HG02885 (cell line): Measurements from ENCODE around the gene CHRNA4.
"Not testable (repeated sequence)": the region's sequence is repeated elsewhere in the genome, so short reads cannot be mapped to it uniquely, and the experiment has no call there.

Experiments
- ATAC-seq: cut with Tn5 transposase; IDR thresholded peaks from one replicate; pipeline ENCODE4 v1.9.1; 2021; ENCODE audit warnings: mild to moderate bottlenecking; ENCODE audit not compliant: unreplicated experiment, poor library complexity

CHRNA4 gene

DNA sequence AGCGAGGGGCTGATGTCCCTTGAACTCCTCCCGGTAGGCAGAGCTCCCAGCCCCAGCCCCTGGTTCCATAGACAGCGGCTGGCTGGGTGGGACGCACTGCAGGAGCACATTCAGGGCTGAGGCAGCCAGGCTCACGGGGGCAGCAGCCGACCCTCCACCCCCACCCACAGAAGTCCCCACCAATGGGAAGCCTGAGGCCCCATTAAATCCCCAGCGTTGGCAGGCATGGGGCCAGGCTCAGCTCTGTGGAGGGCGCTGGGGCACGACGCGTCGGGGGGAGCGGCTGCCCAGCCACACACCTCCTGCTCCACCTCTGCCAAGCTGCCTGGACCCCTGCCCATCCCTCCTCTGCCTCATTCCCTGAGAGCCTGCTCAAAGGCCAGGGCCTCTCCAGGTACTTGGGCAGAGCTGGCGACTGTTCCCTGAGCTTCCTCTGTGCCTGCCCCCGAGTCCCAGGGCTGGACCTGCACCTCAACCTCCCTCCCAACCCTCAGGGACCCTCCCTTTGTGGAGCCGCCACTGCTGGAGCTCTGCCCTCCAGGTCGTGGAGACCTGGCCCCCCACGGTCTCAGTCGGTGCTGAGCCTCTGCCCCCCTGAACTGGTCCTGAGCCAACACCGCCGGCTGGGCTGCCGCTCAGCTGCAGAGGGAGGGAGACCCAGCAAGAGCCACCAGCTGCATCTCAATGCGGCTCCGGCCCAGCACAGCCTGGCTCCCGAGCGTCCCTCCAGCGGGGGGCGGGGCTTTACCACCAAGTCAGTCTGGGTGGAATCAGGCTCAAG, 9.1 kb downstream of the CHRNA4 start:
- ATAC-seq: no peak

DNA sequence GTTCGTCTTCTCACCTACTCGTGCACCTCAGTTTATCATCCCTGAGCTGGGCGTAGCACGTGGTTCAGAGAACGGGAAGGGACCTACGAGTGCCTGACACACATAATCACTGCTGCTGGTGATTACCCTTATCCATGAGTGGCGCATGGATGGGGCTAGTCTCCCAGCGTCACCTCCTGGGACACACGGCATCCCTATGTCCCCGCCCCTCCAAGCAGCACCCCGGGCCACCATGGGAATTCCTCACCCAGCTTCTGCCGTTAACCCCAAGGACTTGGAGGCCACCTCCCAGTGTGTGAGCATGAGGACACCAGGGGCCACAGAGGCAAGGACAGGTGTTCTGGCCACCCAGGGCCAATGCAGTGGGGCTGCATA, 9.8 kb downstream of the CHRNA4 start:
- no peak for ATAC-seq

DNA sequence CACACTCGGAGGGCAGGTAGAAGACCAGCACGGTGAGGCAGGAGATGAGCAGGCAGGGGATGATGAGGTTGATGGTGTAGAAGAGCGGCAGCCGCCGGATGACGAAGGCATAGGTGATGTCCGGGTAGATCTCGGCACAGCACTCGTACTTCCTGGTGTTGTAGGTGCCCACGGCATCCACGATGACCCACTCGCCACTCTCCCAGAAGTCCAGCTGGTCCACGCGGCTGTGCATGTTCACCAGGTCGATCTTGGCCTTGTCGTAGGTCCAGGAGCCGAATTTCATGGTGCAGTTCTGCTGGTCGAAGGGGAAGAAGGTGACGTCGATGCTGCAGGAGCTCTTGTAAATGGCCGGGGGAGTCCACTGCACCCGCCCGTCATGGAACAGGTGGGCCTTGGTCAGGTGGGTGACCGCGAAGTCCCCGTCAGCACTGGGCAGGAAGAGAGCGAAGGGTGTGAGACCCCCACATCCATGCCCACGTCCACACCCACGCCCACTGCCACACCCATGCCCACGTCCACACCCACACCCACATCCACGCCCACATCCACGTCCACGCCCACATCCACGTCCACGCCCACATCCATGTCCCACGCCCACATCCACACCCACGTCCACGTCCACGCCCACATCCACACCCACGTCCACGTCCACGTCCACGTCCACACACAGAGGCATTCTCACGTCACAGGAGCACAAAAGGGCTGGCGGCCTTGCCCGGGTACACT, 10.4 kb downstream of the CHRNA4 start:
- ATAC-seq: no peak

DNA sequence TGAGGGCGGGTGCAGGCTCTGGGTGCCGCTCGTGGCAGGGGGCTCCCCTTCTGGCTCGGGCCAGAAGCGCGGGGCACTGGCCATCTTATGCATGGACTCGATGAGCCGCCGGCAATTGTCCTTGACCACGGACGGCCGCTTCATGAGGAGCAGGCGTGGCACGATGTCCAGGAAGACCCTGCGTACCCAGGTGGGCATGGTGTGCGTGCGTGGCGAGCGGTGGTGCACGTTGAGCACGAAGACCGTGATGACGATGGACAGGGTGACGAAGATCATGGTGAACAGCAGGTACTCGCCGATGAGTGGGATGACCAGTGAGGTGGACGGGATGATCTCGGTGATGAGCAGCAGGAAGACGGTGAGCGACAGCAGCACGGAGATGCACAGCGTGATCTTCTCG, 11.0 kb downstream of the CHRNA4 start:
- ATAC-seq: no peak

DNA sequence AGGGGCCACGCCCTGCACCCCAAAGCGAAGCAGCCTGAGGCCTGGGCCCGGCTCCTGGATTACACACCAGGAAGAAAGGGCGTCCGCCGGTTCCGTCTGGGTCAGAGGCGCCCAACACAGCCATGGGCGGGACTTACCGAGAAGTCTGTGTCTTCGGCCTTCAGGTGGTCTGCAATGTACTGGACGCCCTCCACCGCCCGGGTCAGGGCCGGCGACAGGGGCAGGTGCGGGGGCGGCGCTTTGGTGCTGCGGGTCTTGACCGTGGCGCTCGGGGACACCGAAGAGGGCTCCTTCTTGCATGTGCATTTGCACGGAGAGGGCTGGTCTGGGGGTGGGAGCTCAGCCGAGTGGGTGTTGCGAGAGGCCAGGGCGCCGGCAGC, 11.6 kb downstream of the CHRNA4 start:
- no peak for ATAC-seq

DNA sequence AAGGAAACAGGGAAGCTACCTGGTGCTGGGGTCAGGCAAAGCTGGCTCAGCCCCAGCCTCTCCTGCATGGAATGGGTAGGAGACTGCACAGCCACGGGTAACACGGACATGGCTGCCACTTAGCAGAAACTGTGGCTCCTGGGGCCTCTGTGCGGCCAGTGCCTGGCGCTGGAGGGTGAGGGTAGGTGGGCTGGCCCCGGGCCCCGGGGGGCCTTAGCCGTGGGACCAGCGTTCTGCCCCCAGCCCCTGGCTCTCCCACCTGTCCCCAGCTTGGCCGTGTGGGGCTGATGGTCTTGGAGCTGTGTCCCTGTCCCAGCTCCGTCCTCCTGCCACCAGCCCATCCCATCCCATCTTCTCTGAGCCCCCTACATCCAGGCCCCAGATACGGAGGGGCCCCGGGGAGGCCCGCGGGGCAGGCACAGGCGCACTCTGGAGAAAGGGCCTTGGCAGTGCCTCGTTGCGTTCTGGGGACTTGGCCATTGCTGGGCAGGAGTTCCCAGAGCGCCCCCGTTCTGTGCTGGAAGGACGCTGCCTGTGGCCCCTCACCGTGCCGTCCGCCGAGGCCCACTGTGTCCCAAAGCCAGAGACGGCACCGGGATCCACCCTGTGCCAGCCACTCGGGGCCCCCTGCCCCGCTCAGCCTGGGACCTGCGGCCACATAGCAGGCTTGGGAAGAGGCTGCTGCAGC, 12.2 kb downstream of the CHRNA4 start:
- ATAC-seq: no peak

DNA sequence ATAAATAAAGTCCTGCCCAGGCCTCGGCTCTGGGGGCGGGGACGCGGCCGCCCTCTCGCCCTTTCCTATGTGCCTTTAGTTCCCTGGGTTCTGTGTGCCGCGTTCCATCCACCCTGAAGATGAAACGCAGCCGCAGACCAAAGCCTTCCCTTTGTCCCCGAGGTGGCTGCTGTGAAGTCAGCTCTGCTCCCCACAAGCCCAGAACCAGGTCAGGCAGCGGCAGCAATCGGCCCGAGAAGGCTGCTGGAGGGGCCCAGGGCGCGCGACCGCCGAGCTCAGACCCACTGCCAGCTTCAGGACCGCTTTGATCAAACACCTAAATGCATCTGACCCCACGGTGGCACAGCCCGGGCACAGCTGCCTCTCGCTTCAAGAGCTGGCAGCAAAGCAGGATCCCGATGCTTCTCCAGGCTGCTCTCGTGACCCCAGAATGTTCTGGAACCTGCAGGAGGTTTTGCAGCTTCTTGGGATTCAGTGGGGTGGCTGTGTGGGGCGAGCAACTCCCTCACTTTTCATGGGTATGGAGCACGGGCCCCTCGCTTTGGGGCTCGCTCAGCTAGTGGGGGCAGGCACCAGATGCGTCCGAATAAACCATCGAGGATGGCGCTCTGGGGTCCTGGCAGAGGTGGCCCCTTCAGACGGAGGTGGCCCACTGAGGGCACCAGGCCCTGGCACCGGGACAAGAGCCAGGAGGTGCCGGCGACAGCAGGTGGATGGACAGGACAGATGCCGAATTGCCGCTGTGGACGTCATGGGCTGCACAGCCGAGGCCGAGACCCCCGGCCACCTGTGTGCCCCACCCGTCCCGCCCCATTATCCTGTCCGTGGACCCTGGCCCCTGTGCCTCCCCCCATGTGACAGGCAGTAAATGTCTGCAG, 13.0 kb downstream of the CHRNA4 start:
- ATAC-seq: no peak

DNA sequence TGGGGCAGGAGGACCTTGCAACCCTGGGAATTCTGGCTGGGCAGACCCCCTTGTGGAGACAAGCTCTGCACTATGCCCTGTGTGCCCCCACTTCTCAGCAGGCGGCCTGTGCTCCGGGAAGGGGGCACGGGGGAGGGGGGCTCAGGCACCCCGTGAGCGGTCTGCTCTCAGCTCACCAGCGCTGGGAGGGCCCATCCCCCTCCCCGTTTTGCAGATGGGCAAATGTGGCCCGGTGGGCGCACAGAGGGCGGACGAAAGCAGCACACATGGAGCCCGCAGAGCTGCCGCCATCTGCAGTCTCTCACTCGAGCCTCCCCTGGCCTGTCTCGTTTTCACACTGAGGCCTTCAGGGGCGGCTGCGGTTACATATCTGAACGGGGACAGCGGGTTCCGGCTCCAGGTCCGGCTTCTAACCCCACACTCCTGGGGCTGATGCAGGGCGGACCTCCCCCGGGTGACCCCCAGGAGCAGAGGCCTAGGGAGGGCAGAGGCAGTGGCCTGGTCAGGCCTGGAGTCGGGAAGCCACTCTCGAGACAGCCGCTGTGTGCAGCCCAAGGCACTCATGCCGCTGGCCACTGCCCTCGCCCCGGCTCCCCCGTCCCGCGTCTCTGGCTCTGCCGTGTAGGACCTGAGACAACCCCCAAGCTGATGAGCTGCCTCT, 13.9 kb downstream of the CHRNA4 start:
- no peak for ATAC-seq

DNA sequence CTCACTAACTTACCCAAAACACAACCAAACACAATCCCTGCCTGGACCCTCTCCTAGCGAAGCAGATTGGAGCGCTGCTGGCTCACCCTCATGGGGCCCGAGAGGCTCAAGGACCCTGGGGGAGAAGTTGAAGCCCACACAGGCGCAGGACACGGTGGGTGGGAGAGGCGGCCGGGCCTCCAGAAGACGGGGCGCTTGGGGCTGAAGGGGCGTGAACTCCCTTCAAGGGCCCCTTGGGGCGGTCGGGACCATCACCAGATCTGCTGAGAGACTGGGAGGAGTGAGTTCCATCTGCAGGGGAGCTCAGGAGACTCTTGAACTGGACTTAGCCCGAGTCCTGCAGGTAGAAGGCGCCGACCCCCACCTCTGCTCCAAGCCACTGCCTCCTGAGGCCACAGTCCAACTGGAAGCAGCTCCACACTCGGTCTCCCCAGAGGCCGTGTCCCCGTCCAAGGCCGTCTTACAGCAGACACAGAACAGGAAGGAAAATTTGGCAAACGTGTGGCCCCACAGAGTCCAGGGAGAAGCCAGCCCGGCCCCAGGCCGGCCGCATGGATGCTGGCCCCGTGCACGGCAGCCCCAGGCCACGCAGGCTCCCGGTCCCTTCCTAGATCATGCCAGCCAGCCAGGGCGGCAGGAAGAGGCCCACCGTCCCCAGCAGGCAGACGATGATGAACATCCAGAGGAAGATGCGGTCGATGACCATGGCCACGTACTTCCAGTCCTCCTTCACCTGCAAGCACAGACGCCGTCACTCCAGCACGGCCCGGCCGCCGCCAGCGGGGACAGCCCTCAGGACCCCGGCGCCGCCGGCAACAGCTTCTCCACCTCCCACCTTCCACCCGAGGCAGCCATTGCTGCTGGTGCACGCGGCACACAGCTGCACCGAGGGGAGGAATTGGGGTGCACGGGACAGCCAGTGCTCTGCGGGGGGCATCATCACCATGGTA, 14.7 kb downstream of the CHRNA4 start:
- no peak for ATAC-seq

DNA sequence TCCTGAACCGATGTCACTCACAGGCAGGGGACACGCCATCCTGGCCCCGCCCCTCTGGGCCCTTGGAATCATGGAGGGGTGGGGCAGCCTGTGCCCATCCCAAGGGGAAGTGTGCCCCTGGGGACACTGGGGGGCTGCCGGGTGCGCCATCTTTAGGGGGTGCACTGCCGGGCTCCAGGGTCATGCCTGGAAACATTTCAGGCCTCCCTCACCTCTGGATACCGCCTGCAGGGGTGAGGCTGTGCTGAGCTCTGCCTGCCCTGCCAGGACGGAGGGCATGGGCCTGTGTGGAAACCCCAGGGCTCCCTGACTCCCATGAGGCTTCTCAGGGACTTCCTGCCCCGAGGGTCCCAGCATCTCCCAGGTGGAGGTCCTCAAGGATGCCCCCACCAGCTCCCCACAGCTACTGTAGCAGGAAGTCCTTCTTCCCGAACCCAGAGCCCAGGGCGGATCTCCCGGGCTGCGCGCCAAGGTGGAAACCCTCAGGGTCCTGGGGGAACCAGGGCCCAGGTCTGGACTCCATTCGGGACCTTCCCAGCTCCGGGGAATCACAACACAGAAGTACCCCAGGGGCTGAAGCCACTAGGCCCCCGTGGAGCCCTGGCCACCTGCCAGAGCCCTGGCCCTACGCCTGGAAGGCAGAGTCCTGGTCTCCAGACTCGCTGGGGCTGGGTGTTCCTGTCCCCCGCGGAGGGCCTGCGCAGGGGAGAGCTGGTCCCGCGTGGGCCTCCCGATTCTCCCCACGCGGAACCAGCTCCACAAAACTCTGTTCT, 15.6 kb downstream of the CHRNA4 start:
- ATAC-seq: no peak

DNA sequence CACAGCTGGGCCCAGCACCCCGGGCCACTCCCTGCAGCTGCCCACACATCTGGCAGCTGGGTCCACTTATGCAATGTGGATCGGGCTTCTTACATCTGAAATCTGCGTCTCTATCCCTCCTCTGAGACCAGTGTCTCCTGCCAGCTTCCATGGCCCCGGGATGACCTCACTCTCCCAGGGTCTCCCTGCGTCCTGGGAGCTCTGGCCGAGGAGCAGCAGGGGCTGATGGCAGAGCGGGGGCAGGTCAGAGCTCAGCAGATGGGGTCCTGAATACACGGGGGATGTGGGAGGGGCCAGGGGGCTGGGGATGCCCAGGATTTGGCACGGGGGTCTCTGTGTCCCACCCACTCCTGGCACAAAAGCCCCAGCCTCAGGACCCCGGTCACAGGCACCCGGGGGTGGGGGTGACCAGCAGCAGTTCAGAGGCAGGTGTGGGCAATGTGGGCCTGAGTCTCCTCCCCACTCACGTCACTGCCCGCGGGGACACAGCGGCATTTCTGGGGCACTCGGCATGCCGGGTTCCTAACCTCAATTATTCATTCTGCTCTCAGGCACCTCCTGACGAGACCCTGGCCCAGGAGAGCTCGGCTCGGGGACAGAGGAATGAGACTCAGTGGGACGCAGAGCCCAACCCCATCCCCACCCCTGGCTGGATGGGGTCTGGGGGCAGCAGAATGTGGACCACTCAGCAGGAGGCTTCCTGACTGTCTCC, 16.4 kb downstream of the CHRNA4 start:
- ATAC-seq: no peak

DNA sequence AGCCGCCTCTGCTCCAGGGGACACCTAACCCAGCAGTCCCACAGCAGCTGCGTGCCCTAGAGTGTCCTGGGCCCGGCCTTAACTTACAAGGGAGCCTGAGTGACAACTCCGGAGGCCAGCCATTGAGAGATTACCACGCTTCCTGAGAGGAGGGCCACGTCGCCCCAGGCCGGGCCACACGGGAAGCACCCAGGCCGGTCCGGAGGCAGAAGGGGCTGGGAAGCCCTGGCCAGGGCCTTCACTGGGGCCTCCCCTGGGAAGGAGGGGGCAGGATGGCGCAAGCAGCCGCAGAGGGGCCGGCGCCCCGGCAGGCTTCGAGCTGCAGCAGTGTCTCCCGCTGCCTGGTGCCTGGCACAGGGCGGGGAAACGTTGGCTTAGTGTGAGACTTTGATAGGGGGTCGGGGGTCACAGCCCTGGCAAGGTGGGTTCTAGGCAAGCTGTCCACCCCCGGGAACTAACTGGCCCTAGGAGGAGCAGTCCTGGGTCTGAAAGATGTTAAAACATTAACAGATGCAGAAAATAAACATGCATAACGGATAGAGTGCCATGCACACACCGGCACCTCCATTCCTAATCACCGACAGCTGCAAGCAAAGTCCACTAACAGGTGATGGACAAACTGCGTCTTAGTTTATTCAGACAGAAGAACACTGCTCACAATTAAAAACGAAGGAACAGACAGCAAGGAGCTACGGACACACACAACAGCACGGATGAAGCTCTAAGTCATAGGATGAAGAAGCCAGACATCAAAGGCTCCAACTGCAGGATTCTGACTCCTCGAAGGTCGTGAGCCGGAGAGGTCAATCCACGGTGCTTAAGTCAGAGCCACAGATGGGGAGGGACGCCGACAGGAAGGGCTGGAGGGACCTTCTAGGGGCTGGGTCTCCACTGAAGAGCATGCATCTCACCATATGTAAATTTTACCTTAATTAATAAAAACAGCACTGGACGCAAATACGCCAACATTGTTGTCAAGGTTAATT, 17.4 kb downstream of the CHRNA4 start:
- no peak for ATAC-seq

DNA sequence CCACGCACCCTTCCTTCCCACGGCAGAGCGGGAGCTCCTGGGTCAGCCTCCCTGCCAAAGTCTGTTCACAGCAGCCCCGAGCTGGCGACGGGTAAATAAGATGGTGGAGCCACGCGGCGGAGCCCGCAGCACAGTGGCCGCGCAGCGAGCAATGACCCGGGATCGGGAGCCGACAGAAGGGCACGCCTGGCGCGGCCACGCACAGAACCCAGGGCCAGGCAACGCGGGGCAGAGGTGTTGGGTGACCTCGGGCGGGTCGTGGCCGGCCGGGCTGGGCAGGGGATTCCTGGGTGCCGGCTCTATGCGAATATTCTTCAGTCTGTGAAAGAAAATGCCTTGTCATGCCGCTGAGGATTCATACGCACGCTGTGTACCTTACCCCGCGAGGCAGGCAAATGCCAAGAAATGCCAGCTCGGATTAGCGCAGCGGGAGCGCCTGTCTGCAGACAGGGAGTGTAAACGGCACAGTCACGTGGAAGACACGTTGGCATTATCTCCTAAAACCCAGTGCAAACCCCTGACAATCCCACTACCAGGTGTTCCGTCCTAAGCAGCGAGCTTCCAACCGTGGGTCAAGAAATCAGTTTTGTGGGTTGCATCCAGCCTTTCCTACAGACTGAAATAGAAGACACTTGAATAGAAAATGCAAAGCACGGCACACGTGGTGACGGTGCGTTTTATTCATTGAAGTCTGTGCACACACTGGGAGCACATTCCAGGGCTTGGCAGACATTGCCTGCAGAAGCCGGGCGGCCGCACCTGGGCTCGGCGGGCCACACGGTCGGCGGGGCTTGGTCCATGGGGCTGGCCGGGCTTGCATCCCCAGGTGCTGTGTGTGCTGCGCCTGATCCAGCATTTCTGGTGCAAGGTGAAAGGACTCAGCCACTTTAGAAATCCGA, 18.3 kb downstream of the CHRNA4 start:
- no peak for ATAC-seq

DNA sequence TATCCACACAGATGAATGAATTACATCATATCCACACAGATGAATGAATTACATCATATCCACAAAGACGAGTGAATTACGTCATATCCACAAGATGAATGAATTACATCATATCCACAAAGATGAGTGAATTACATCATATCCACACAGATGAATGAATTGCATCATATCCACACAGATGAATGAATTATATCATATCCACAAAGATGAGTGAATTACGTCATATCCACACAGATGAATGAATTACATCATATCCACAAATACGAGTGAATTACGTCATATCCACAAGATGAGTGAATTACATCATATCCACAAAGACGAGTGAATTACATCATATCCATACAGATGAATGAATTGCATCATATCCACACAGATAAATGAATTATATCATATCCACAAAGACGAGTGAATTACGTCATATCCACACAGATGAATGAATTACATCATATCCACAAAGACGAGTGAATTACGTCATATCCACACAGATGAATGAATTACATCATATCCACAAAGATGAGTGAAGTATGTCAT, 20.9 kb downstream of the CHRNA4 start:
- not testable (repeated sequence) for ATAC-seq
